Measurements from ENCODE around the gene RTP3.

Gene RTP3

GRCh38 chr3:46497556-46498265 is at the start of gene RTP3:
Gene RTP3 (plus strand): TSS chr3:46497976. CDS start chr3:46498063, 87 bp downstream.
- TF ChIP-seq USF1 (IDR thresholded peaks at IDR 0.05): no peak
- no peak for TF ChIP-seq RAD21 (IDR thresholded peaks at IDR 0.05; ENCODE audit: low read depth)
- no peak for TF ChIP-seq TCF12 (IDR thresholded peaks at IDR 0.05; ENCODE audit: low read depth)
- no peak for TF ChIP-seq MAX (IDR thresholded peaks at IDR 0.05)
- no peak for TF ChIP-seq EP300 (IDR thresholded peaks at IDR 0.05; ENCODE audit: borderline replicate concordance)
- no peak for TF ChIP-seq FOXM1 (IDR thresholded peaks at IDR 0.05; ENCODE audit: borderline replicate concordance, low read depth)
- TF ChIP-seq NFIC (IDR thresholded peaks at IDR 0.05): no peak
- TF ChIP-seq YY1 (IDR thresholded peaks at IDR 0.05; ENCODE audit: low read depth): no peak
- TF ChIP-seq TEAD4 (IDR thresholded peaks at IDR 0.05): no peak
- TF ChIP-seq REST (IDR thresholded peaks at IDR 0.05; ENCODE audit: low read depth): no peak
- no peak for TF ChIP-seq CEBPB (IDR thresholded peaks at IDR 0.05)
- TF ChIP-seq TAF1 (IDR thresholded peaks at IDR 0.05; ENCODE audit: low read depth): no peak
- TF ChIP-seq EGR1 (IDR thresholded peaks at IDR 0.05): no peak

- TF ChIP-seq RAD21 (IDR thresholded peaks at IDR 0.05; ENCODE audit: low read depth) (no peak), NFIC (IDR thresholded peaks at IDR 0.05) (no peak), TAF1 (IDR thresholded peaks at IDR 0.05; ENCODE audit: low read depth) (no peak), MAX (IDR thresholded peaks at IDR 0.05) (no peak), YY1 (IDR thresholded peaks at IDR 0.05; ENCODE audit: low read depth) (no peak), TCF12 (IDR thresholded peaks at IDR 0.05; ENCODE audit: low read depth) (no peak), FOXM1 (IDR thresholded peaks at IDR 0.05; ENCODE audit: borderline replicate concordance, low read depth) (no peak), CREB1 (IDR thresholded peaks at IDR 0.05; ENCODE audit: low read depth) (no peak), EGR1 (IDR thresholded peaks at IDR 0.05) (no peak), USF1 (IDR thresholded peaks at IDR 0.05) (no peak), REST (IDR thresholded peaks at IDR 0.05; ENCODE audit: low read depth) (no peak), EP300 (IDR thresholded peaks at IDR 0.05; ENCODE audit: borderline replicate concordance) (no peak), TEAD4 (IDR thresholded peaks at IDR 0.05) (no peak), ZBTB7A (IDR thresholded peaks at IDR 0.05; ENCODE audit: low read depth) (no peak), CEBPB (IDR thresholded peaks at IDR 0.05) (no peak)
Measured at GRCh38 chr3:46448721-46449120, 49.1 kb upstream of the RTP3 start.

GRCh38 chr3:46449755-46450552 is 47.8 kb upstream of the RTP3 start:
- no peak for TF ChIP-seq FOXM1 (IDR thresholded peaks at IDR 0.05; ENCODE audit: borderline replicate concordance, low read depth)
- TF ChIP-seq TEAD4 (IDR thresholded peaks at IDR 0.05): 0 out of 2 replicates have a peak, but pooled peaks have one; percentile 19
- TF ChIP-seq RAD21 (IDR thresholded peaks at IDR 0.05; ENCODE audit: low read depth): peak; percentile 56

- TF ChIP-seq CEBPB (IDR thresholded peaks at IDR 0.05) (no peak), ZBTB7A (IDR thresholded peaks at IDR 0.05; ENCODE audit: low read depth) (no peak), USF1 (IDR thresholded peaks at IDR 0.05) (no peak), REST (IDR thresholded peaks at IDR 0.05; ENCODE audit: low read depth) (peak; percentile 64), TEAD4 (IDR thresholded peaks at IDR 0.05) (no peak)
Measured at GRCh38 chr3:46453526-46454208, 44.1 kb upstream of the RTP3 start.
